GM21825 (cell line): ENCODE results near the gene NUP54.

ENCODE experiments used
- ATAC-seq: cut with Tn5 transposase; IDR thresholded peaks from one replicate; pipeline ENCODE4 v1.9.1; 2021; ENCODE audit warnings: mild to moderate bottlenecking, moderate library complexity; ENCODE audit not compliant: unreplicated experiment

NUP54 gene

DNA sequence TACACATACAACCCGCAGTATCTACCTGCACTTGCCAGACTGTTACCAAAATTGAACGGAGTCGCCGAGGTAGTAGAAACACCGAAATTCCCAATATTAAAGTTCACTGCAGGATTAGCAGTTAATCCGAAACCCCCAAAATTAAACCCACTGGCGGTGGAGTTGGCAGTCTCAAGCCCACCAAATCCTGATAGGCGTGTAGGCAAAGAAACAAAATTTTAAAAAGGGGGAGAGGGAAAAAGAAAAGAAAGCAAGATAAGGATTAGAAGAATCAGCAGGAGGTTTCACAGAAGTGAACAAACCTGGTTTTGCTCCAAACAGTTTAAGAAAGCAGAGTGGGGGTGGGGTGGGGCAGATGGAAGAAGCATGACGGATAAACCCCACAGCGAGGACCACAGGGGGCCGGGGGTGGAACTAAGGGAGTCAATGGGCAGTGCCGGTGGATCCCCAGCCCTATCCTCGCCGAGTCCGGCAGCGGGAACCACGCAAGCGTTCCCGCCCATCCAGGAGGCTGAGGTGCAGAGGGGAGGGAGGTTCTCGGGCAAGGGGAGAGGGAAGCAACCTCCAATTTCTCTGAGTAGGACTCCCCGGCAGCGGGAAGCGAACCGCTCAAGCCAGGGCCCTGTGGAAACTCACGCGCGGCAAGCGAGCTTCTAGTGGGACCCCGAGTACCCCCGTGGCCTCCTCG lies 599 bp downstream of the NUP54 start:
- peak; percentile 49 for ATAC-seq

- no peak for ATAC-seq
Measured at GRCh38 chr4:76144546-76144945, 3.7 kb downstream of the NUP54 start.

- ATAC-seq, result no peak
Measured at GRCh38 chr4:76141241-76141640, 7.0 kb downstream of the NUP54 start.

DNA sequence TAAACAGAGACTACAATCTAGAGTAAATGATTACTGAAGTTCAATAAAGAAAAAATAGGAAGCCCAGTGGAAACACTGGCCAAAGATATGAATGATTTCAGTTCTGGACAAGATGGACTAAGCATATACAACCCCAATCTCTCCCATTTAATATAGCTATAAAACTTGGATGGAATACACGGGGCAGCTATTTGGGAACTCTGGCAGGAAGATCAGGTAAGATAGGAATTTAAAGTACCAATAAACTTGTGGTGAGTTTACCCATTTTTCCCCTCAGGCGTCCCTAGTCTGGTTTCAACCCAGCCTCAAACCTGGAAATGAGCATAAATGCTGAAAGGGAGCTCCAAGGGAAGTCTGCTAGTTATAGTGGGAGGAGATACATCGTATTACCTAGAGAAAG lies 20.4 kb downstream of the NUP54 start:
- no peak for ATAC-seq

DNA sequence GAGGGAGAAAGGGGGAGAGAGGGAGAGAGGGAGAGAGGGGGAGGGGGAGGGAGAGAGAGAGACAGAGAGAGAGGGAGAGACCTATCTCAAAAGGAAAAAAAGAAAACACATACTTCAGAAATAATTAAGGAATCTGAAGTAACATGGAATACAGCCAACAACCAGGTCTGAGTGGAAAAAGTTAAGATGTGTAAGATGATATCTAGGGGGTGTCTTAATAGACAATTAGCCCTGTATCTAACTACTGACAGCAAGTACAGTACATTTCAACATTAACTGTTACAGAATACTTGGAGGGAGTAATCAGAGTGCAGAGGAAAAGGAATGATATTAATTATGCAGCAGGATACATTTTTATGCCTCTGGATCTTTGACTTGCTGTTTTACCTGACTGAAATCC lies 22.4 kb downstream of the NUP54 start:
- no peak for ATAC-seq

DNA sequence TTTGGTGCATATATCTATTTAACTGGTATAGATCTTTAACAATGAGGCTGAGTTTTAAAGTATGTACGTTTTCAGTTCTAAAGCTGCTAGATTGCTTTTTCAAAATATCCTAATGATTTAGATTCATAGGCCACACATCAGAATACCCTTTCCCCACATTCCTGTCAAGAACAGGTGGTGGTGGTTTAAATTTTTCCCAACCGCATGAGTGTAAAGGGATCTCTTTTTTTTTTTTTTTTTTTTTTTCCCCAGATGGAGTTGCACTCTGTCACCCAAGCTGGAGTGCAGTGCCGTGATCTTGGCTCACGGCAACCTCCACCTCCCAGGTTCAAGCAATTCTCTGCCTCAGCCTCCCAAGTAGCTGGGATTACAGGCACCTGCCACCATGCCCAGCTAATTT lies 28.0 kb downstream of the NUP54 start:
- ATAC-seq, result no peak

DNA sequence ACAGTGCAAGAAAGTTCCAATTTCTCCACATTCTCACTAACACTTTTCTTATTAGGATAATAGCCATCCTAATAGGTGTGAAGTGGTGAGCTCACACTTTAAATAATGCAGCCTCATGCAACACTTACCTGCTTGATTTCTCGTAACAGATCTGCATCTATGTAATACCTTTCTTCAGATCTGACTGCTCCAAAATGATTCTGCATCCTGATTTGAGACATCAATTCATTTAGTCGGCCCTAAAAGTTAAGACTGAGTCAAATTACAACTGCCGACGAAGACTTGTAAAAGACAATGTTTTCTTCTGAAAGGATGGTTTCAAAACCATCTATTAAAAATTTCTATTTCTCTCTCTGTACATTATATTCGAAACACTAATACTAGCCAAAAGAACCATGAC lies 30.7 kb downstream of the NUP54 start:
- no peak for ATAC-seq

GRCh38 chr4:76116821-76117220 lies 31.4 kb downstream of the NUP54 start:
- no peak for ATAC-seq

GRCh38 chr4:76108467-76109181 lies 39.6 kb downstream of the NUP54 start:
- ATAC-seq, result no peak

GRCh38 chr4:76106442-76106841 lies 41.8 kb downstream of the NUP54 start:
- no peak for ATAC-seq

- no peak for ATAC-seq
Measured at GRCh38 chr4:76105652-76106051, 42.5 kb downstream of the NUP54 start.

DNA sequence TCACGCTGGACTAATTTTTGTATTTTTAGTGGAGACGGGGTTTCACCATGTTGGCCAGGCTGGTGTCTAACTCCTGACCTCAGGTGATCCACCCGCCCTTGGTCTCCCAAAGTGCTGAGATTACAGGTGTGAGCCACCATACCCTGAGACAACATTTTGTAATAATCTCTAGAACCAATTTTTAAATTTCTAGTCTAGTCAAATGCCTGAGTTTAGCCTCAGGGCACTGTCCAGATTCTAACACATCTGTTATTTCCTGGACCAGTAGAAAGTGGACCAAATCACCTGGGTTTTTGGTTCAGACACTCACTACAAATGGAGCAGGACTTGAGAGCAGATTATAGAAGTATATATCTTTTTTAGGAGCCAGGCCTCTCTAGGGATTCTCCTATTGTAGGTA lies 52.1 kb downstream of the NUP54 start:
- no peak for ATAC-seq

- no peak for ATAC-seq
Measured at GRCh38 chr4:76095568-76095967, 52.6 kb downstream of the NUP54 start.

GRCh38 chr4:76091052-76091451 lies 57.1 kb downstream of the NUP54 start:
- ATAC-seq, result no peak

GRCh38 chr4:76090241-76090691 lies 57.9 kb downstream of the NUP54 start:
- ATAC-seq, result no peak

DNA sequence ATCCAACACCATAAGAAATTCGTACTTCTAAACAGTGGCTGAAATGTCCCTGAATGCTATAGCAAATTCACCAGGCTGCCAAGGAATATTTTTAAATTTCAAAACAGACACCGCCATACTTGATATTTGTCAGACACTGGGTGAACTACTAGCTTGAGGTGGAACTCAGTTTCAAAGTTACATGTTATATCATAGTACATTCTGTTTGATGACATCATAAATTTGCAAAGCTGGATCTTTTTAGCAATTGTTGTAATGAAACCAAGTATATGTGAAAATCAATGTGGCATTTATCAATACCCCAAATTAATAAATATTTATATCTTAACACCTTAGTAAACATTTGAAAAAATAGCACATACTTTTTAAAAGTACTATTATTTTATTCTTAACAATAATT lies 59.5 kb downstream of the NUP54 start:
- no peak for ATAC-seq

DNA sequence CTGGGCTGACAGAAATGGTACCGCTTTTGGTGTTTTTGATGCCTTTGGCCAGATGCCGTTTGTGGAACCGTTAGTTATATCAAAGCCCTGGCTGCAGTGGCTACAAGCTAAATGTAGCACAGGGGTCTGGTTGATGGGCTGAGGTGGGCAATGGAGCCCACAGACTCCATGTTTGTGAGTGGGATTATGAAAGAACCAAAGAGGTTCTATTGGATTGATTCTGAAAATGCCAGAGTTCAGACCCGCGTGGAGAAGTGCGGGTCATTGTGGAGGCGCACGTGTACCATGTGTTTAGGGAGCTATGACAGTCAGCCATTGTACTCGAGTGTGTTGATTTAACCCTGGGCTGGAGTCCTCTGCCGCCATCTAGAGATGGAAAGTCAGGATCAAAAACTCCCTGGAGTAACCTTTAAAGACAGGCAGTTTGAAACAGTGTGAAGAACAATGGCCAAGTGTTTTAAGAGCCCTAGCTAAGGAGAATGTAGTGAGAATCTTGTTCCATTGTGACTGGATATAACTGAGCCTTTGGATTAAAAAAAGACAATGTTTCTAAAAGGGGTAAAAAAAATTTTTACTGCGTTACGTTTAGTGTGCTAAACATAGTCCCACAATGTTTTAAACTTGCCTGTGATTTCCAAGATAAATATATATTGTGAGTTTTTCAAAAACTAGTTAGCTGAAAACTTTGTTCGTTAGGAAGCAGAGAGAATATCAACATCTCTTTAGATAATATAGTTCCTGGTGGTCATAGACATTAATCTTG lies 61.0 kb downstream of the NUP54 start:
- no peak for ATAC-seq

DNA sequence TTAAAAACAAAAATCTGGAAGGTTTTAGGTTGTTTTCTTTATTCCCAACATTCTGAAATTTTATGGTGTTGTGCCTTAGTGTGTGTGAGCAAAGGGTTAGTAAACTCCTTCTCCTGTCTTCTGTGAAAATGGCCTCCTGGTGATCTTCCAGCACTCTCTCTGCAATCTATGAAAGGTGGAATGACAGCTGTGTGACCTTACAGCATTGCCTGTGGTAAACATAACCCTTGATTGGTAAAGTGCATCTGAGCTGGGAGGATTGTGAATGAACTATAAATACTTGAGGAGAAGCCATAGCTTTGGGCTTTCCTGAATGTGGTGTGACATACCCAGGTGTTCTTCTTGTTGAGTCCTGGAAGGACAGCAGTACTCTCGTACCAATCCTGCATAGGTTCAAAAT lies 63.7 kb downstream of the NUP54 start:
- ATAC-seq, result no peak

DNA sequence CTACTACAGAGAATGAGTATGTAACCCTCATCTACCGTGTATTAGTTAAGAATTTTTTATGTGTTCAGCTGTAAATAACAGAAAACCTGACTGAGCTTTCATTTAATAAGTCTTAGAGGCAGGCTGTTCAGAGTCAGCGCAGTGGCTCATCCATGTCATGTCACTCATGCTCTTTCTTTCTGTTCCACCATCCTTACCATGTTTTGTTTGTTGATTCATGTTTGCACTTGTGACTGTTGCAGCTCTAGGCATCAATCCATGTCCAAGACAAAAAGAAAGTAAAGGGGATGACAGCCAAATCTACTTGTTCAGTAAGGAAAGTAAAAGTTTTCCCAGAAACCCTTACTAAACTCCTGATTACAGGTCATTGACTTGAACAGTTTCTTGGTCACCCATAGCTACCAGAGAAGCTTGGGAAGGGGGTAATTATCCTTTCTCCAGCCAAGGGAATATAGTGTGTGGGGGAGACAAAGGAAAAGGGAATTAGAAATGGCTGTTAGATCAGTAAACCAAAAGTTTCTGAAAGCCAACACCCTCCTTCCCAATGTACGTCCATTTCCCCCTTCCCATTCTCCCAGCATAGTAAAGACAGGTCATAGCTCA lies 64.7 kb downstream of the NUP54 start:
- ATAC-seq, result no peak

- ATAC-seq, result no peak
Measured at GRCh38 chr4:76078033-76078613, 70.1 kb downstream of the NUP54 start.

DNA sequence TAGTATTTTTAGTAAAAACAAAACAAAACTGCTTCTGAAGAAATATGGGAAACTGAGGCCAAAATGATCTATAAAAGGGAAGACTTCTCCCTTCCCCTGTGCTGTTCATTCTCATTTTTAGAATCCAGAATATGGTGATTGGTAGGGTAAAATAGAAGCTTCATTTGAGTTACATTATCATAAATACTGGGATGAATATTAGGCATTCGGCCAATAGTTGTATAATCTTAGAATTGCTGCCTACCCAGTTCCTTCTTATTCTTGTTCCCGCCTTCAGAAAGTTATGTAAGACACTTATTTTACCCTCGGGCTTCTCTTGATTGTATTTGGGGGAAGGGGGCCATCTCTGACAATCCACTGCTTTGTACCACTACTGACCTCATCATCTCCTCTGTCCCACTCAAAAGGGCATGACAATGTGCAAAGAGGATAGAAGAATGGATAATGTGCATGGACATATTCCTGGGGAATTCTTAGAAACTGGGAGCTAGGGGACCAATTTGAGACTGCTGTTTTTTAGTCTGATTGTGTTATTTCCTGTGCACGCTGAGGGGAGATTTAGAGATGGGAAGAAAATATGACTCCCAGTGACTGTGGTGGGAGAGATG lies 73.1 kb downstream of the NUP54 start:
- no peak for ATAC-seq
